ENCODE measurements around the gene ADM.
A peak's percentile ranks its signal among the peaks of the same experiment; 100 is the strongest.

ADM gene

GRCh38 chr11:10310301-10310841 lies 5.5 kb downstream of the ADM start:
- no peak for DNase-seq (ENCODE audit: low spot score)

GRCh38 chr11:10311802-10312201 lies 6.9 kb downstream of the ADM start:
- no peak for DNase-seq (ENCODE audit: low spot score)

GRCh38 chr11:10314199-10315072 lies 9.6 kb downstream of the ADM start:
- no peak for DNase-seq (ENCODE audit: low spot score)

- DNase-seq (ENCODE audit: low spot score) = no peak
Observed at GRCh38 chr11:10315083-10315482, 10.2 kb downstream of the ADM start.

GRCh38 chr11:10317151-10317755 lies 12.4 kb downstream of the ADM start:
- no peak for DNase-seq (ENCODE audit: low spot score)

GRCh38 chr11:10317776-10318526 lies 13.1 kb downstream of the ADM start:
- DNase-seq (ENCODE audit: low spot score) = no peak

- no peak for DNase-seq (ENCODE audit: low spot score)
Observed at GRCh38 chr11:10318527-10318802, 13.6 kb downstream of the ADM start.

- no peak for DNase-seq (ENCODE audit: low spot score)
Observed at GRCh38 chr11:10319702-10320558, 15.1 kb downstream of the ADM start.

GRCh38 chr11:10320736-10321465 lies 16.0 kb downstream of the ADM start:
- no peak for DNase-seq (ENCODE audit: low spot score)

GRCh38 chr11:10322401-10322800 lies 17.5 kb downstream of the ADM start:
- DNase-seq (ENCODE audit: low spot score) = no peak

GRCh38 chr11:10322830-10323792 lies 18.2 kb downstream of the ADM start:
- DNase-seq (ENCODE audit: low spot score) = peak; percentile 67

- peak; percentile 9 for DNase-seq (ENCODE audit: low spot score)
Observed at GRCh38 chr11:10323793-10324170, 18.9 kb downstream of the ADM start.

- no peak for DNase-seq (ENCODE audit: low spot score)
Observed at GRCh38 chr11:10324474-10324873, 19.6 kb downstream of the ADM start.

- DNase-seq (ENCODE audit: low spot score) = peak; percentile 31
Observed at GRCh38 chr11:10325277-10326011, 20.6 kb downstream of the ADM start.

GRCh38 chr11:10326012-10326964 lies 21.4 kb downstream of the ADM start:
- DNase-seq (ENCODE audit: low spot score) = no peak

GRCh38 chr11:10327254-10327653 lies 22.4 kb downstream of the ADM start:
- no peak for DNase-seq (ENCODE audit: low spot score)

- DNase-seq (ENCODE audit: low spot score) = peak; percentile 18
Observed at GRCh38 chr11:10328314-10329098, 23.6 kb downstream of the ADM start.
